ENCODE measurements around the gene NPAS3.

GRCh38 chr14:33576014-33576413, 637.3 kb downstream of the NPAS3 start:
- TF ChIP-seq SPI1 (IDR thresholded peaks at IDR 0.05; ENCODE audit: low read depth, low read length) = no peak
- no peak for TF ChIP-seq POLR2A (IDR thresholded peaks at IDR 0.05; ENCODE audit: low read depth, low read length)
- TF ChIP-seq POLR2AphosphoS5 (IDR thresholded peaks at IDR 0.05; ENCODE audit: low read depth, low read length) = no peak
- TF ChIP-seq PAX5 (IDR thresholded peaks at IDR 0.05; ENCODE audit: insufficient read depth, low read length, severe bottlenecking) = no peak
- no peak for TF ChIP-seq TAF1 (IDR thresholded peaks at IDR 0.05; ENCODE audit: low read depth, low read length)
